GM12878 (cell line): ENCODE results near the gene ANTXR2. TPM values are rescaled to one million over a fixed set of nuclear protein-coding genes. Genes with fewer than 3 reads are reported as not detected.

Experiments
- ATAC-seq: fragments of 200-7000 bp; cut with Tn5 transposase; 3 replicates; pipeline ENCODE4 v1.9.1; 2020; ENCODE audit warnings: mild to moderate bottlenecking, moderate library complexity
- BruUV-seq: library from RNA; stranded (reverse); fragments of 400-500 nt; replicated peaks from 2 replicates; lab custom pipeline; 2021; lab: Mats Ljungman, UMichigan
- CTCF ChIA-PET: fragments of 300-600 bp; sonication (Branson Sonifier 250); formaldehyde crosslinking; extraction: SDS; loops from one replicate; lab custom pipeline; 2021; ENCODE audit warnings: inconsistent platforms; lab: Yijun Ruan, JAX
- POLR2A ChIA-PET: fragments of 350-600 bp; formaldehyde crosslinking; extraction: SDS; loops from one replicate; lab custom pipeline; 2021; ENCODE audit warnings: inconsistent platforms; lab: Charles Lee
- RAD21 ChIA-PET: fragments of 300-600 bp; sonication (Branson Sonifier 250); formaldehyde crosslinking; loops from one replicate; lab custom pipeline; 2023; ENCODE audit warnings: antibody characterized with exemption; ENCODE audit not compliant: unreplicated experiment; lab: Charles Lee
- SMC1A ChIA-PET: fragments of 300-600 bp; sonication (Branson Sonifier 250); formaldehyde crosslinking; loops from one replicate; lab custom pipeline; 2023; ENCODE audit not compliant: unreplicated experiment, uncharacterized antibody; lab: Charles Lee
- DNase-seq: peaks from one replicate; pipeline ENCODE4 v3.0.0-alpha.2; 2011; ENCODE audit warnings: low read depth, low spot score
- FAIRE-seq: peaks from 3 replicates; lab custom pipeline; 2011; peaks lifted over from hg19 to GRCh38; lab: Jason Lieb, UNC
- H2AFZ ChIP-seq: 2 replicates; pipeline ENCODE4 v1.6.0; 2011; ENCODE audit warnings: low read depth, low read length, control low read depth; ENCODE audit not compliant: control insufficient read depth
- H3K27ac ChIP-seq: 2 replicates; pipeline ENCODE4 v1.5.1; 2011; ENCODE audit warnings: control low read depth; ENCODE audit not compliant: control insufficient read depth, insufficient read depth
- H3K27me3 ChIP-seq, 2 experiments: replicated peaks in 1 of 2; 2 replicates each; pipeline versions ENCODE4 v1.6.0 to v1.6.1; 2011; ENCODE audit warnings: low read length in 1 of 2; ENCODE audit not compliant: control insufficient read depth in 2 of 2, insufficient read depth in 2 of 2
- H3K36me3 ChIP-seq, 2 experiments: 2 replicates each; pipeline ENCODE4 v1.5.1; 2011; ENCODE audit warnings: low read length in 1 of 2; ENCODE audit not compliant: control insufficient read depth in 2 of 2, insufficient read depth in 2 of 2
- H3K4me1 ChIP-seq: 2 replicates; pipeline ENCODE4 v1.6.1; 2011; ENCODE audit warnings: mild to moderate bottlenecking, low read length, moderate library complexity, mixed read lengths; ENCODE audit not compliant: control insufficient read depth, insufficient read depth
- H3K4me2 ChIP-seq: 2 replicates; pipeline ENCODE4 v1.6.0; 2011; ENCODE audit warnings: control low read depth; ENCODE audit not compliant: control insufficient read depth, insufficient read depth
- H3K4me3 ChIP-seq: fragments of 200-600 bp; sonication (generic); 2 replicates; pipeline ENCODE4 v1.5.1; 2016
- H3K79me2 ChIP-seq: 2 replicates; pipeline ENCODE4 v1.6.0; 2011; ENCODE audit warnings: low read length; ENCODE audit not compliant: control insufficient read depth, insufficient read depth
- H3K9ac ChIP-seq: 2 replicates; pipeline ENCODE4 v1.8.0; 2011; ENCODE audit warnings: low read length, control low read depth, mixed read lengths; ENCODE audit not compliant: control insufficient read depth, insufficient read depth
- H3K9me3 ChIP-seq: replicated peaks from 3 replicates; pipeline ENCODE4 v1.5.1; 2011; ENCODE audit warnings: mild to moderate bottlenecking, low read length; ENCODE audit not compliant: control insufficient read depth, insufficient read depth
- H4K20me1 ChIP-seq: 2 replicates; pipeline ENCODE4 v1.6.0; 2011; ENCODE audit not compliant: control insufficient read depth, insufficient read depth
- GATAD2B ChIP-seq: fragments of 450-650 bp; conservative IDR thresholded peaks from 2 replicates; pipeline ENCODE4 v1.6.1; 2017; ENCODE audit warnings: low read depth, mild to moderate bottlenecking, moderate library complexity
- HDAC2 ChIP-seq: fragments of 200-600 bp; sonication (generic); IDR thresholded peaks from 2 replicates; pipeline ENCODE4 v1.6.1; 2017
- NBN ChIP-seq: fragments of 450-650 bp; IDR thresholded peaks from 2 replicates; pipeline ENCODE4 v1.6.1; 2016
- NFYA ChIP-seq: IDR thresholded peaks from 2 replicates; pipeline ENCODE4 v1.6.1; 2011; ENCODE audit warnings: low read depth, mild to moderate bottlenecking, low read length, improper control_type of control experiment, borderline replicate concordance
- PAX5 ChIP-seq: IDR thresholded peaks from 2 replicates; pipeline ENCODE4 v1.6.1; 2011; ENCODE audit warnings: low read depth, low read length, borderline replicate concordance
- RAD21 ChIP-seq: IDR thresholded peaks from 2 replicates; pipeline ENCODE4 v1.6.1; 2011; ENCODE audit warnings: mild to moderate bottlenecking, low read depth, low read length, moderate library complexity; ENCODE audit not compliant: insufficient read depth
- RCOR1 ChIP-seq: conservative IDR thresholded peaks from 2 replicates; pipeline ENCODE4 v1.6.1; 2012; ENCODE audit warnings: low read depth, low read length, improper control_type of control experiment
- RUNX3 ChIP-seq: IDR thresholded peaks from 2 replicates; pipeline ENCODE4 v1.6.1; 2012; ENCODE audit warnings: low read length, inconsistent platforms
- YBX1 ChIP-seq: fragments of 450-650 bp; IDR thresholded peaks from 2 replicates; pipeline ENCODE4 v1.6.1; 2016; ENCODE audit warnings: antibody characterized with exemption
- ZNF274 ChIP-seq: IDR thresholded peaks from one replicate; pipeline ENCODE4 v1.8.0; 2011; ENCODE audit not compliant: insufficient read length, insufficient read depth
- WGBS: methylation state at CpG from one replicate; pipeline ENCODE4 v1.1.6; 2016; ENCODE audit warnings: low lambda C conversion rate; ENCODE audit not compliant: insufficient replicate concordance, insufficient coverage; ENCODE audit errors: missing lambda C conversion rate; 5-methylcytosine and 5-hydroxymethylcytosine counted together
- in situ Hi-C: fragments of 300-500 bp; cut with MboI; formaldehyde crosslinking; loops from 9 replicates; pipeline ENCODE4 v1.14.3; 2018; ENCODE audit warnings: mixed read lengths
- intact Hi-C: fragments of 100-400 bp; cut with micrococcal nuclease; formaldehyde crosslinking; loops from one replicate; pipeline ENCODE4 v1.14.2; 2022; ENCODE audit not compliant: unreplicated experiment
- polyA plus RNA-seq, 11 experiments: library from polyadenylated mRNA; depleted of rRNA in 4 of 11; unstranded in 6 of 11; stranded (reverse) in 5 of 11; fragments of >200 nt; fragmentation: Nextera tagmentation in 4 of 11; fragmentation: Illumina TruSeq in 1 of 11; extraction: Ambion mirVana in 4 of 11; extraction: Trizol in 1 of 11; gene quantifications; 1 replicate in 1 of 11; 2 replicates in 10 of 11; pipeline versions ENCODE4 v1.2.1 to v1.2.3, GENCODE V29; 2011 to 2016; ENCODE audit warnings: inconsistent platforms in 2 of 11, missing spikeins in 2 of 11, low read depth in 1 of 11
- total RNA-seq, 4 experiments: library from RNA; depleted of rRNA in 3 of 4; stranded (reverse); fragments of >200 nt in 3 of 4; fragmentation: Illumina TruSeq in 1 of 4; extraction: Trizol in 1 of 4; gene quantifications; 2 replicates each; pipeline versions ENCODE4 v1.2.1 to v1.2.3, GENCODE V29; 2013 to 2021
- TF ChIP-seq, protein P1 (sequence below): fragments of 450-650 bp; formaldehyde crosslinking; IDR thresholded peaks from 2 replicates; pipeline ENCODE4 v1.4.0; 2022; ENCODE audit warnings: mild to moderate bottlenecking, moderate library complexity
- TF ChIP-seq, protein P2 (sequence below): fragments of 450-650 bp; formaldehyde crosslinking; IDR thresholded peaks from 2 replicates; pipeline ENCODE4 v1.5.0; 2022; ENCODE audit warnings: mild to moderate bottlenecking, missing genetic modification characterization
- TF ChIP-seq, protein P3 (sequence below): IDR thresholded peaks from 2 replicates; pipeline ENCODE4 v1.6.1; 2011; ENCODE audit warnings: low read depth, low read length, improper control_type of control experiment, borderline replicate concordance
- TF ChIP-seq, protein P4 (sequence below): IDR thresholded peaks from 2 replicates; pipeline ENCODE4 v1.6.1; 2012; ENCODE audit warnings: low read depth, low read length, improper control_type of control experiment

ANTXR2 gene
- total and polyA plus RNA-seq, 10 of the 15 experiments (the other 5 are each of a cell fraction or from before 2014, with no cell fraction given): 1.4 to 8.9 (median 5.7) TPM

DNA sequence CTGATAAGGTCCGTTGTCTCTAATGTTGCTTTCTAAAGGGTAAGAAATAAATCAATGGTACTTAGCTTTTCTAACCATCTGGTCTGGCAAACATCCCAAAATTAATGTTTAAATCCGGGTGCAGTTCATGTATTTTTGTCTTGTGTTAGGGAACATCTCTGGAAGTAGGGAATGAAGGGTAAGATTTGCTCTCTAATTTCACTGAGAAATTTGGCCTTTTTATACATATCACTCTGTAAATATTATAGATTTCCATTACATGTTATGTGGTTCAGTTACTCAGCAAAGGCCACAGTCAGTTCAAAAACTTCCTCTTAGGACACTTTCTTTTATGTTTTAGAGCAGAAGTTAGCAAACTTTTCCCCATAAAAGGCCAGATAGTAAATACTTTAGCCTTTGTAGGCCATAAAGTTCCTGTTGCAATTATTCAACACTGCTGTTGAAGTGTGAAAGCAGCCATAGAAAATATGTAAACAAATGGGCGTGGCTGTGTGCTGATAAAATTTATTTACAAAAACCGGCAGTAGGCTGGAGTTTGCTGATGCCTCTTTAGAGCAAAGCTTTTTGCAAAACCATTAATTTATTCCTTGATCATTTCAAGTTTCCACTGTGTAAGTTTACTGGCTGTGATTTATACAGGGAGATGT is 218.1 kb downstream of the ANTXR2 start:
- FAIRE-seq (no peak), DNase-seq (no peak)
- Histone ChIP-seq H2AFZ (no peak overlapping the region), H3K27ac (no peak overlapping the region), H3K9ac (no peak overlapping the region), H3K9me3 (no peaks in the 10 kb centered on the region), H4K20me1 (no peaks in the 10 kb centered on the region)
- CTCF ChIA-PET: interaction anchor here (0.6 kb wide), 1 partner anchor 290 kb away, joined by 4 read pairs; no protein-coding TSS in a partner anchor
- TF ChIP-seq HDAC2 (no peak), NBN (no peak), ZNF274 (no peak), YBX1 (no peak), GATAD2B (no peak), NFYA (no peak), PAX5 (no peak), RUNX3 (no peak), RAD21 (no peak), RCOR1 (no peak)
- TF ChIP-seq, protein P1, sequence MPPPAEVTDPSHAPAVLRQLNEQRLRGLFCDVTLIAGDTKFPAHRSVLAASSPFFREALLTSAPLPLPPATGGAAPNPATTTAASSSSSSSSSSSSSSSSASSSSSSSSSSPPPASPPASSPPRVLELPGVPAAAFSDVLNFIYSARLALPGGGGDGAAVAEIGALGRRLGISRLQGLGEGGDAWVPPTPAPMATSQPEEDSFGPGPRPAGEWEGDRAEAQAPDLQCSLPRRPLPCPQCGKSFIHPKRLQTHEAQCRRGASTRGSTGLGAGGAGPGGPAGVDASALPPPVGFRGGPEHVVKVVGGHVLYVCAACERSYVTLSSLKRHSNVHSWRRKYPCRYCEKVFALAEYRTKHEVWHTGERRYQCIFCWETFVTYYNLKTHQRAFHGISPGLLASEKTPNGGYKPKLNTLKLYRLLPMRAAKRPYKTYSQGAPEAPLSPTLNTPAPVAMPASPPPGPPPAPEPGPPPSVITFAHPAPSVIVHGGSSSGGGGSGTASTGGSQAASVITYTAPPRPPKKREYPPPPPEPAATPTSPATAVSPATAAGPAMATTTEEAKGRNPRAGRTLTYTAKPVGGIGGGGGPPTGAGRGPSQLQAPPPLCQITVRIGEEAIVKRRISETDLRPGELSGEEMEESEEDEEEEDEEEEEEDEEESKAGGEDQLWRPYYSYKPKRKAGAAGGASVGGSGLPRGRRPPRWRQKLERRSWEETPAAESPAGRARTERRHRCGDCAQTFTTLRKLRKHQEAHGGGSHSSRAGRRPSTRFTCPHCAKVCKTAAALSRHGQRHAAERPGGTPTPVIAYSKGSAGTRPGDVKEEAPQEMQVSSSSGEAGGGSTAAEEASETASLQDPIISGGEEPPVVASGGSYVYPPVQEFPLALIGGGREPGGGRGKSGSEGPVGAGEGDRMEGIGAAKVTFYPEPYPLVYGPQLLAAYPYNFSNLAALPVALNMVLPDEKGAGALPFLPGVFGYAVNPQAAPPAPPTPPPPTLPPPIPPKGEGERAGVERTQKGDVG (CRISPR knock-in tag): no peak
- TF ChIP-seq, protein P2, sequence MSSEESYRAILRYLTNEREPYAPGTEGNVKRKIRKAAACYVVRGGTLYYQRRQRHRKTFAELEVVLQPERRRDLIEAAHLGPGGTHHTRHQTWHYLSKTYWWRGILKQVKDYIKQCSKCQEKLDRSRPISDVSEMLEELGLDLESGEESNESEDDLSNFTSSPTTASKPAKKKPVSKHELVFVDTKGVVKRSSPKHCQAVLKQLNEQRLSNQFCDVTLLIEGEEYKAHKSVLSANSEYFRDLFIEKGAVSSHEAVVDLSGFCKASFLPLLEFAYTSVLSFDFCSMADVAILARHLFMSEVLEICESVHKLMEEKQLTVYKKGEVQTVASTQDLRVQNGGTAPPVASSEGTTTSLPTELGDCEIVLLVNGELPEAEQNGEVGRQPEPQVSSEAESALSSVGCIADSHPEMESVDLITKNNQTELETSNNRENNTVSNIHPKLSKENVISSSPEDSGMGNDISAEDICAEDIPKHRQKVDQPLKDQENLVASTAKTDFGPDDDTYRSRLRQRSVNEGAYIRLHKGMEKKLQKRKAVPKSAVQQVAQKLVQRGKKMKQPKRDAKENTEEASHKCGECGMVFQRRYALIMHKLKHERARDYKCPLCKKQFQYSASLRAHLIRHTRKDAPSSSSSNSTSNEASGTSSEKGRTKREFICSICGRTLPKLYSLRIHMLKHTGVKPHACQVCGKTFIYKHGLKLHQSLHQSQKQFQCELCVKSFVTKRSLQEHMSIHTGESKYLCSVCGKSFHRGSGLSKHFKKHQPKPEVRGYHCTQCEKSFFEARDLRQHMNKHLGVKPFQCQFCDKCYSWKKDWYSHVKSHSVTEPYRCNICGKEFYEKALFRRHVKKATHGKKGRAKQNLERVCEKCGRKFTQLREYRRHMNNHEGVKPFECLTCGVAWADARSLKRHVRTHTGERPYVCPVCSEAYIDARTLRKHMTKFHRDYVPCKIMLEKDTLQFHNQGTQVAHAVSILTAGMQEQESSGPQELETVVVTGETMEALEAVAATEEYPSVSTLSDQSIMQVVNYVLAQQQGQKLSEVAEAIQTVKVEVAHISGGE: no peak
- TF ChIP-seq, protein P3, sequence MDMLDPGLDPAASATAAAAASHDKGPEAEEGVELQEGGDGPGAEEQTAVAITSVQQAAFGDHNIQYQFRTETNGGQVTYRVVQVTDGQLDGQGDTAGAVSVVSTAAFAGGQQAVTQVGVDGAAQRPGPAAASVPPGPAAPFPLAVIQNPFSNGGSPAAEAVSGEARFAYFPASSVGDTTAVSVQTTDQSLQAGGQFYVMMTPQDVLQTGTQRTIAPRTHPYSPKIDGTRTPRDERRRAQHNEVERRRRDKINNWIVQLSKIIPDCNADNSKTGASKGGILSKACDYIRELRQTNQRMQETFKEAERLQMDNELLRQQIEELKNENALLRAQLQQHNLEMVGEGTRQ: no peak
- TF ChIP-seq, protein P4, sequence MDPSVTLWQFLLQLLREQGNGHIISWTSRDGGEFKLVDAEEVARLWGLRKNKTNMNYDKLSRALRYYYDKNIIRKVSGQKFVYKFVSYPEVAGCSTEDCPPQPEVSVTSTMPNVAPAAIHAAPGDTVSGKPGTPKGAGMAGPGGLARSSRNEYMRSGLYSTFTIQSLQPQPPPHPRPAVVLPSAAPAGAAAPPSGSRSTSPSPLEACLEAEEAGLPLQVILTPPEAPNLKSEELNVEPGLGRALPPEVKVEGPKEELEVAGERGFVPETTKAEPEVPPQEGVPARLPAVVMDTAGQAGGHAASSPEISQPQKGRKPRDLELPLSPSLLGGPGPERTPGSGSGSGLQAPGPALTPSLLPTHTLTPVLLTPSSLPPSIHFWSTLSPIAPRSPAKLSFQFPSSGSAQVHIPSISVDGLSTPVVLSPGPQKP: no peak
- TF ChIP-seq, all 136 proteins: peak for 0
- Histone ChIP-seq H3K4me3 (no peak overlapping the region), H3K36me3 (no peaks in the 10 kb centered on the region), H3K4me1 (no peaks in the 10 kb centered on the region), H3K27me3 (no peaks in the 10 kb centered on the region), H3K4me2 (no peak overlapping the region), H3K79me2 (no peaks in the 10 kb centered on the region)
- ATAC-seq: no peak
- RAD21 ChIA-PET: no interaction called here
- BruUV-seq: no TSS peak
- intact Hi-C loops: no loop called here
- WGBS: 2% methylated on average over 4 of the region's 4 CpGs
- SMC1A ChIA-PET: no interaction called here
- in situ Hi-C loops: no loop called here
- POLR2A ChIA-PET: no interaction called here
